CD14-positive monocyte (primary cell): ENCODE results near the gene USPL1. TPM values are rescaled to one million over a fixed set of nuclear protein-coding genes. Genes with fewer than 3 reads are reported as not detected.

Experiments used
- DNase-seq, 3 donors: peaks; one replicate each; pipeline ENCODE4 v3.0.0-alpha.2; 2011 to 2022
- H2AFZ ChIP-seq: 2 replicates; pipeline ENCODE4 v1.6.0; 2012; ENCODE audit warnings: mild to moderate bottlenecking, low read depth, low read length, inconsistent platforms; ENCODE audit not compliant: insufficient read depth, poor library complexity, severe bottlenecking
- H3K27ac ChIP-seq, 2 donors: 1 replicate in 1 of 2; 2 replicates in 1 of 2; pipeline ENCODE4 v1.5.1; 2012 to 2013; ENCODE audit warnings: low read length in 2 of 2, control low read depth in 1 of 2, inconsistent platforms in 1 of 2, low read depth in 1 of 2, mild to moderate bottlenecking in 1 of 2
- H3K27me3 ChIP-seq, 2 donors: one replicate each; pipeline versions ENCODE4 v1.6.0 to v1.6.1; 2011 to 2013; ENCODE audit warnings: low read length in 2 of 2; ENCODE audit not compliant: control insufficient read depth in 2 of 2, insufficient read depth in 2 of 2
- H3K36me3 ChIP-seq, 2 donors: replicated peaks in 1 of 2; 1 replicate in 1 of 2; 2 replicates in 1 of 2; pipeline versions ENCODE4 v1.5.1 to v1.6.1; 2012 to 2013; ENCODE audit warnings: low read length in 2 of 2, control low read depth in 1 of 2, inconsistent platforms in 1 of 2, mild to moderate bottlenecking in 1 of 2; ENCODE audit not compliant: insufficient read depth in 2 of 2, control insufficient read depth in 1 of 2
- H3K4me1 ChIP-seq, 2 donors: 1 replicate in 1 of 2; 2 replicates in 1 of 2; pipeline versions ENCODE4 v1.5.1 to v1.6.1; 2012 to 2013; ENCODE audit warnings: low read length in 2 of 2, control low read depth in 1 of 2, inconsistent platforms in 1 of 2, mild to moderate bottlenecking in 1 of 2, moderate library complexity in 1 of 2; ENCODE audit not compliant: insufficient read depth in 2 of 2, control insufficient read depth in 1 of 2
- H3K4me2 ChIP-seq: replicated peaks from 2 replicates; pipeline ENCODE3; 2012; ENCODE audit warnings: low read length, moderate library complexity, mild to moderate bottlenecking; ENCODE audit not compliant: poor library complexity, severe bottlenecking; ENCODE audit errors: extremely low read depth
- H3K4me3 ChIP-seq, 3 experiments: fragments of 200-600 bp in 1 of 3; sonication (generic) in 1 of 3; replicated peaks in 1 of 3; 1 replicate in 2 of 3; 2 replicates in 1 of 3; pipeline ENCODE4 v1.5.1; 2011 to 2013; ENCODE audit warnings: low read length in 3 of 3, mild to moderate bottlenecking in 3 of 3, control low read depth in 2 of 3, low read depth in 2 of 3, inconsistent platforms in 1 of 3, moderate library complexity in 1 of 3
- H3K79me2 ChIP-seq: 2 replicates; pipeline ENCODE4 v1.6.0; 2012; ENCODE audit warnings: mild to moderate bottlenecking, control low read depth, inconsistent platforms, low read length, moderate library complexity; ENCODE audit not compliant: insufficient read depth
- H3K9ac ChIP-seq: 2 replicates; pipeline ENCODE4 v1.6.0; 2017; ENCODE audit warnings: low read length, mild to moderate bottlenecking; ENCODE audit not compliant: insufficient read depth, poor library complexity, severe bottlenecking
- H3K9me3 ChIP-seq, 2 donors: replicated peaks in 1 of 2; 1 replicate in 1 of 2; 2 replicates in 1 of 2; pipeline versions ENCODE4 v1.5.1 to v1.6.1; 2012 to 2013; ENCODE audit warnings: low read length in 2 of 2, control low read depth in 1 of 2; ENCODE audit not compliant: control insufficient read depth in 1 of 2, insufficient read depth in 1 of 2
- H4K20me1 ChIP-seq: 2 replicates; pipeline ENCODE4 v1.6.0; 2012; ENCODE audit warnings: mild to moderate bottlenecking, low read length, control low read depth, moderate library complexity; ENCODE audit not compliant: insufficient read depth
- H3K27ac Mint-ChIP-seq, 7 donors: one replicate each; pipeline ENCODE4 v1.8.0; 2020; ENCODE audit warnings: mild to moderate bottlenecking in 7 of 7, mixed read lengths in 7 of 7, moderate library complexity in 6 of 7, inconsistent platforms in 2 of 7
- H3K27me3 Mint-ChIP-seq, 3 donors: one replicate each; pipeline ENCODE4 v1.8.0; 2021 to 2022; ENCODE audit warnings: low read depth in 3 of 3, mild to moderate bottlenecking in 3 of 3, mixed read lengths in 3 of 3, moderate library complexity in 3 of 3, inconsistent platforms in 1 of 3
- H3K36me3 Mint-ChIP-seq, 2 donors: one replicate each; pipeline ENCODE4 v1.8.0; 2020; ENCODE audit warnings: mixed read lengths in 2 of 2, inconsistent platforms in 1 of 2, mild to moderate bottlenecking in 1 of 2
- H3K4me1 Mint-ChIP-seq: one replicate; pipeline ENCODE4 v1.8.0; 2020; ENCODE audit warnings: mild to moderate bottlenecking, mixed read lengths
- H3K4me3 Mint-ChIP-seq, 2 donors: one replicate each; pipeline ENCODE4 v1.8.0; 2020; ENCODE audit warnings: mild to moderate bottlenecking in 2 of 2, mixed read lengths in 2 of 2, moderate library complexity in 1 of 2
- H3K9me3 Mint-ChIP-seq, 7 donors: one replicate each; pipeline ENCODE4 v1.8.0; 2020 to 2022; ENCODE audit warnings: mixed read lengths in 7 of 7, mild to moderate bottlenecking in 6 of 7, moderate library complexity in 6 of 7, inconsistent platforms in 2 of 7
- WGBS: methylation state at CpG from one replicate; pipeline ENCODE4 v1.1.5; 2013; ENCODE audit warnings: missing lambda C conversion rate; ENCODE audit not compliant: insufficient coverage; 5-methylcytosine and 5-hydroxymethylcytosine counted together
- intact Hi-C, 2 donors: fragments of 100-400 bp; cut with micrococcal nuclease; formaldehyde crosslinking; loops; one replicate each; pipeline versions ENCODE4 v1.15.0 to v1.15.1; 2023
- polyA plus RNA-seq, 3 donors: library from polyadenylated mRNA; depleted of rRNA in 1 of 3; unstranded in 2 of 3; stranded (reverse) in 1 of 3; fragments of 300-500 nt in 2 of 3; fragments of >200 nt in 1 of 3; fragmentation: Illumina TruSeq in 2 of 3; gene quantifications; 1 replicate in 2 of 3; 2 replicates in 1 of 3; pipeline ENCODE4 v1.2.3, GENCODE V29; 2012 to 2021
- TF ChIP-seq, protein P1 (sequence below): fragments of 200-600 bp; IDR thresholded peaks from one replicate; pipeline ENCODE4 v1.8.0; 2022; ENCODE audit warnings: antibody characterized with exemption, mild to moderate bottlenecking

The USPL1 gene
- polyA plus RNA-seq, 3 donors: 3.9 to 20.5 (median 5.5) TPM

DNA sequence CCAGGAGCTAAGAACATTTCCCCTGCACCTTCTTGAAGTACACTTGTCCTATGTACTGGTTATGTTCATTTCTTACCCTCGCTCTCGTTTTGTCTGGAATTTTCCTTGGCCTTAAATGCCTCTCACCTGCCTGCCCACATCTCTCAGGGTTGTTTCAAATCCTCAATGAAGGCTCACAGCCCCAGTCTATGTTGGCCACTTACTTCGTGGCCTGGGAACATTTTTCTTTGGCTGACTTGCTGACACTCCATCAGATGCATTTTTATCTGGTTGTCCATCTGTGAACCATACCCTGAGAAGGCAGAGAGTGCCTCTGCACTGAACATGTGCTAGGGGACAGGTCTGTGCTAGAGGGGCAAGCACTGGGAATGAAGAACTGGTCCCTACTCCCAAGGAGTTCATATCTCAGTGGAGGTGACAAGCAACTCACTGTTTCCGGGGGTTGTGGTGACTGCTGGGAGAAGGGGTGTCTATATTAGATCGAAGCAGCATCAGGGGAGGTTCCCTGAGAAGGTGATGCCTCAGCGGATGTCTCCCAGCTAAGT, 53.6 kb downstream of the USPL1 start:
- TF ChIP-seq, protein P1, sequence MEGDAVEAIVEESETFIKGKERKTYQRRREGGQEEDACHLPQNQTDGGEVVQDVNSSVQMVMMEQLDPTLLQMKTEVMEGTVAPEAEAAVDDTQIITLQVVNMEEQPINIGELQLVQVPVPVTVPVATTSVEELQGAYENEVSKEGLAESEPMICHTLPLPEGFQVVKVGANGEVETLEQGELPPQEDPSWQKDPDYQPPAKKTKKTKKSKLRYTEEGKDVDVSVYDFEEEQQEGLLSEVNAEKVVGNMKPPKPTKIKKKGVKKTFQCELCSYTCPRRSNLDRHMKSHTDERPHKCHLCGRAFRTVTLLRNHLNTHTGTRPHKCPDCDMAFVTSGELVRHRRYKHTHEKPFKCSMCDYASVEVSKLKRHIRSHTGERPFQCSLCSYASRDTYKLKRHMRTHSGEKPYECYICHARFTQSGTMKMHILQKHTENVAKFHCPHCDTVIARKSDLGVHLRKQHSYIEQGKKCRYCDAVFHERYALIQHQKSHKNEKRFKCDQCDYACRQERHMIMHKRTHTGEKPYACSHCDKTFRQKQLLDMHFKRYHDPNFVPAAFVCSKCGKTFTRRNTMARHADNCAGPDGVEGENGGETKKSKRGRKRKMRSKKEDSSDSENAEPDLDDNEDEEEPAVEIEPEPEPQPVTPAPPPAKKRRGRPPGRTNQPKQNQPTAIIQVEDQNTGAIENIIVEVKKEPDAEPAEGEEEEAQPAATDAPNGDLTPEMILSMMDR: no peak
- no peak overlapping the region for H2AFZ ChIP-seq
- H3K4me3 Mint-ChIP-seq: no peak overlapping the region

DNA sequence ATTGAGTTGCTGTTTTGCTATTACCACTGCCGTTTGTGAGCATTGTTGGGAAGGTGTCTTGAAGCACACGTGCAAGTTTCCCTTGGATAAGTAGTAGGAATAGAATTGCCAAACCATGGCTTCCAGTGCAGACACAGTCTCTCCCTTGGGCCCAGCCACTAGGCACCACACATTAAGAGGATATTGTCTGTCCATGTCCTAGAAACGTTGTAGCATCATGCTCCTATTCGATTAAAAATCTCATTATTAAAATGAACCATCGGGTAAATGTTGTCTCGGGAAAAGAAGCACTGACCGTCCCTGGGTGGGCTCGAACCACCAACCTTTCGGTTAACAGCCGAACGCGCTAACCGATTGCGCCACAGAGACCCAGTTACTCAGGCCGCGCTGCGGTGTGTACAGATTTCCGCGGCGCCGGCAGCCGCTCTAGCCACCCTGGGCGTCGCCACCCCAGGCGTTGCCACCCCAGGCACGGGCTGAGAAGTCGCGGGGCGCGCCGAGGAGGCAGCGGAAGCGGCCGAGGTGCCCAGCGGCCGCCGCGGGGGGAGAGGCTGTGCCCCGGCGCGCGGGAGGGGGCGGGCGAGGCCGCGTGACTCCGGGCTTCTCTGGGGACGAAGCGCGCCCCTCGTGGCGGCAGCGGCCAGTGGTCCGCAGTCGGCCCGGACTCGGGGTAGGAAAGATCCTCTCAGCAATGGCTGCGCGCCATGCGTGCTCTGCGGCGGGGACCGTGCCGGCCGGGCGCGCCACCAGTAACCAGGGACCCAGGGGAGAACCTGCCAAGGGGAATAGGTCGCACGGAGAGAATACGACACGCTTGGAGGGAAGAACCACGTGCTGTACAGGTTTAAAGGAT, 56.2 kb downstream of the USPL1 start:
- TF ChIP-seq, protein P1: peak; percentile 78
- DNase-seq: peak; percentile 96 to 98 (median 97)
- intact Hi-C loops: loop anchor here (2.0 to 10.0 kb wide), 6 partner anchors 43 to 488 kb away; partner anchors contain the start of genes ALOX5AP (in 1 of the 2), HMGB1 (in 1 of the 2) and HSPH1 (in 1 of the 2)

More for the DNA sequence above, 53.6 kb downstream of the USPL1 start:
- intact Hi-C loops: loop anchor here (5.0 to 10.0 kb wide), 5 partner anchors 46 to 491 kb away; partner anchors contain the start of genes ALOX5AP (in 1 of the 2), HMGB1 (in 1 of the 2) and HSPH1 (in 1 of the 2)
- H3K4me3 ChIP-seq: no peak overlapping the region
- no peak for DNase-seq
- no peaks in the 10 kb centered on the region for H3K36me3 ChIP-seq
- H3K27me3 ChIP-seq: no peaks in the 10 kb centered on the region
- Mint-ChIP-seq H3K27ac (peak overlapping the region in 2 of 7 donors; percentile 16 to 73), H3K4me1 (peaks cover 25% of the 10 kb centered on the region), H3K27me3 (peaks cover 0 to 5% (median 4%) of the 10 kb centered on the region in 3 donors), H3K9me3 (peaks cover 0 to 2% (median 0%) of the 10 kb centered on the region in 7 donors), H3K36me3 (no peaks in the 10 kb centered on the region)
- peaks cover 18 to 20% of the 10 kb centered on the region in 2 donors for H3K4me1 ChIP-seq
- no peaks in the 10 kb centered on the region for H4K20me1 ChIP-seq
- no peak overlapping the region for H3K9ac ChIP-seq
- no peaks in the 10 kb centered on the region for H3K9me3 ChIP-seq
- no peaks in the 10 kb centered on the region for H3K79me2 ChIP-seq
- 89% methylated on average over 6 of the region's 6 CpGs for WGBS
- H3K27ac ChIP-seq: no peak overlapping the region
- no peak overlapping the region for H3K4me2 ChIP-seq

More for the DNA sequence above, 56.2 kb downstream of the USPL1 start:
- peak overlapping the region; percentile 66 to 91 (median 89) for H3K27ac Mint-ChIP-seq
- H3K79me2 ChIP-seq: no peaks in the 10 kb centered on the region
- H3K9me3 Mint-ChIP-seq: peaks cover 0 to 2% (median 0%) of the 10 kb centered on the region in 7 donors
- H3K4me3 Mint-ChIP-seq: peak overlapping the region; percentile 89 to 95
- H3K36me3 Mint-ChIP-seq: no peaks in the 10 kb centered on the region
- peaks cover 0 to 5% (median 2%) of the 10 kb centered on the region in 3 donors for H3K27me3 Mint-ChIP-seq
- H3K36me3 ChIP-seq: no peaks in the 10 kb centered on the region
- H4K20me1 ChIP-seq: no peaks in the 10 kb centered on the region
- H3K9ac ChIP-seq: peak overlapping the region; percentile 55
- peak overlapping the region; percentile 30 to 71 (median 46) for H3K4me3 ChIP-seq
- WGBS: under 1% methylated on average over 67 of the region's 72 CpGs
- peaks cover 18 to 20% of the 10 kb centered on the region in 2 donors for H3K4me1 ChIP-seq
- peaks cover 25% of the 10 kb centered on the region for H3K4me1 Mint-ChIP-seq
- no peaks in the 10 kb centered on the region for H3K9me3 ChIP-seq
- H3K27me3 ChIP-seq: no peaks in the 10 kb centered on the region
- H3K27ac ChIP-seq: peak overlapping the region; percentile 14 to 65
- H3K4me2 ChIP-seq: peak overlapping the region; percentile 74
- peak overlapping the region; percentile 73 for H2AFZ ChIP-seq
